ENCODE results near the gene OR1S2.

DNA sequence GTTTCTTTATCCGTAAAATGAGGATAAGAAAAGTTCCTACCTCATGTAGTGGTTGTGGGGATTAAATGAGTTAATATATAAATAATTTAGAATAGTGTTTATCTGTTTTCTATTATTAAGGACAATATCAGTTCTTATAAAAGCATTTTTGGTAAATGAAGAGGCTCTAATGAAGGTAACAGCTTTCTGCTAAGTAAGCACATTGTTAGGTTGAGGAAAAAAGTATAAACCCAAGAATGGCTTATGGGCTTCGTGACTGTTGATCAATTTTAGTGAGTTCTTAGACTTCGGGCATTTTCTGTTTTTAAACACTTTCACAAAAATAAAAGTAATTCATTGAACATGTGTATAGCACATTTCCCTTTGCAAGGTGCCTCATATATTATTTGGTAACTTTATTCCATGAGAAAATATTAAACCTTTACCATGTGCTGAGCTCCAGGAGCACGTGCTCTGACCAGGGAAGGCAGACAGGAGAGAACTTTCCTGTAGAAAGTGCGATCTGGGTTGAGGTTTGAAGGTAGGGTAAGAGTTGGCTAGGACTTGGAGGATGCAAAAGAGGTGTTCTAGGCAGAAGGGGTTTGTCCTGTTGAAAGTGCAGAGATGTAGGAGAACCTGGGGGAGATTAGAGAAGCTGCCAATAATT, 26.4 kb downstream of the OR1S2 start:
- no peak for TF ChIP-seq CTCF (IDR thresholded peaks at IDR 0.05)
- no peak for TF ChIP-seq POLR2A (IDR thresholded peaks at IDR 0.05)

Measured in Peyer's patch (tissue), 4 donors.